Keratinocyte (primary cell): ENCODE measurements around the gene TMEM253. TPM values are rescaled to one million over a fixed set of nuclear protein-coding genes. Genes with fewer than 3 reads are reported as not detected.
A peak's percentile ranks its signal among the peaks of the same experiment; 100 is the strongest.

Experiments
- DNase-seq: peaks from one replicate; pipeline ENCODE4 v3.0.0-alpha.2; 2011; ENCODE audit warnings: low read depth, missing footprints, low spot score
- FAIRE-seq: peaks from 2 replicates; lab custom pipeline; 2011; peaks lifted over from hg19 to GRCh38; lab: Jason Lieb, UNC
- H2AFZ ChIP-seq: 2 replicates; pipeline ENCODE4 v1.6.0; 2012; ENCODE audit warnings: low read length, control low read depth, inconsistent platforms; ENCODE audit not compliant: control insufficient read depth
- H3K27ac ChIP-seq: 2 replicates; pipeline ENCODE4 v1.5.1; 2011; ENCODE audit warnings: low read length; ENCODE audit not compliant: control insufficient read depth, insufficient read depth
- H3K27me3 ChIP-seq: 3 replicates; pipeline ENCODE4 v1.6.0; 2011; ENCODE audit warnings: low read length; ENCODE audit not compliant: control insufficient read depth, insufficient read depth; ENCODE audit errors: extremely low read depth
- H3K36me3 ChIP-seq, 2 experiments: 2 replicates in 1 of 2; 3 replicates in 1 of 2; pipeline ENCODE4 v1.5.1; 2011; ENCODE audit warnings: low read length in 2 of 2, mild to moderate bottlenecking in 1 of 2; ENCODE audit not compliant: control insufficient read depth in 2 of 2, insufficient read depth in 2 of 2; ENCODE audit errors: extremely low read depth in 1 of 2
- H3K4me1 ChIP-seq: 3 replicates; pipeline ENCODE4 v1.5.1; 2011; ENCODE audit warnings: low read length; ENCODE audit not compliant: control insufficient read depth, insufficient read depth; ENCODE audit errors: extremely low read depth
- H3K4me2 ChIP-seq: 3 replicates; pipeline ENCODE4 v1.6.0; 2011; ENCODE audit warnings: low read depth, low read length; ENCODE audit not compliant: control insufficient read depth, insufficient read depth; ENCODE audit errors: extremely low read depth
- H3K4me3 ChIP-seq, 3 experiments: fragments of 200-600 bp in 1 of 3; sonication (generic) in 1 of 3; 2 replicates in 2 of 3; 3 replicates in 1 of 3; pipeline ENCODE4 v1.5.1; 2011 to 2016; ENCODE audit warnings: low read length in 3 of 3, mild to moderate bottlenecking in 3 of 3, control low read depth in 2 of 3, inconsistent platforms in 1 of 3, low read depth in 1 of 3, mixed read lengths in 1 of 3, mixed run types in 1 of 3, moderate library complexity in 1 of 3; ENCODE audit not compliant: control insufficient read depth in 2 of 3, insufficient read depth in 2 of 3; ENCODE audit errors: extremely low read depth in 1 of 3
- H3K79me2 ChIP-seq: 2 replicates; pipeline ENCODE4 v1.6.0; 2012; ENCODE audit warnings: low read length; ENCODE audit not compliant: control insufficient read depth, insufficient read depth
- H3K9ac ChIP-seq: 3 replicates; pipeline ENCODE4 v1.6.0; 2011; ENCODE audit warnings: low read length; ENCODE audit not compliant: control insufficient read depth, insufficient read depth; ENCODE audit errors: extremely low read depth
- H3K9me1 ChIP-seq: 3 replicates; pipeline ENCODE4 v1.6.0; 2011; ENCODE audit warnings: low read length; ENCODE audit not compliant: control insufficient read depth, insufficient read depth; ENCODE audit errors: extremely low read depth
- H3K9me3 ChIP-seq: 2 replicates; pipeline ENCODE4 v1.5.1; 2012; ENCODE audit warnings: low read depth, low read length; ENCODE audit not compliant: control insufficient read depth
- H4K20me1 ChIP-seq: 3 replicates; pipeline ENCODE4 v1.6.0; 2011; ENCODE audit warnings: low read length; ENCODE audit not compliant: control insufficient read depth, insufficient read depth; ENCODE audit errors: extremely low read depth
- EZH2 ChIP-seq: IDR thresholded peaks from one replicate; pipeline ENCODE4 v1.6.1; 2012; ENCODE audit warnings: inconsistent platforms, mild to moderate bottlenecking, low read length, moderate library complexity
- dilution Hi-C: fragments of 300-500 bp; cut with MboI; formaldehyde crosslinking; loops from one replicate; pipeline ENCODE4 v1.7.0; 2020; ENCODE audit warnings: low sequenced_read_pairs; ENCODE audit not compliant: extremely low pct_ligation_motif_present
- polyA plus RNA-seq, 5 experiments: library from polyadenylated mRNA; depleted of rRNA in 3 of 5; stranded (reverse) in 3 of 5; stranded (forward) in 1 of 5; unstranded in 1 of 5; fragments of >200 nt; gene quantifications; 1 replicate in 1 of 5; 2 replicates in 3 of 5; 3 replicates in 1 of 5; pipeline versions ENCODE4 v1.2.1 to v1.2.3, GENCODE V29; 2011 to 2012; ENCODE audit warnings: missing spikeins in 2 of 5, low read depth in 1 of 5, low replicate concordance in 1 of 5
- TF ChIP-seq, protein P1 (sequence below), 3 experiments: IDR thresholded peaks in 1 of 3; conservative IDR thresholded peaks in 1 of 3; optimal IDR thresholded peaks in 1 of 3; 2 replicates in 2 of 3; 3 replicates in 1 of 3; pipeline versions ENCODE3 to v1.5.1; 2011; ENCODE audit warnings: low read length in 3 of 3, mild to moderate bottlenecking in 3 of 3, moderate library complexity in 2 of 3, control low read depth in 1 of 3, inconsistent platforms in 1 of 3; ENCODE audit not compliant: insufficient read depth in 2 of 3; ENCODE audit errors: extremely low read depth in 1 of 3

TMEM253 gene
- polyA plus RNA-seq, 1 donor (not counting 4 experiments of a cell fraction or from before 2014, with no cell fraction given), result 1.1 TPM

GRCh38 chr14:21097636-21098075, 3.2 kb upstream of the TMEM253 start:
- H3K9me3 ChIP-seq, result no peaks in the 10 kb centered on the region
- TF ChIP-seq, protein P1, sequence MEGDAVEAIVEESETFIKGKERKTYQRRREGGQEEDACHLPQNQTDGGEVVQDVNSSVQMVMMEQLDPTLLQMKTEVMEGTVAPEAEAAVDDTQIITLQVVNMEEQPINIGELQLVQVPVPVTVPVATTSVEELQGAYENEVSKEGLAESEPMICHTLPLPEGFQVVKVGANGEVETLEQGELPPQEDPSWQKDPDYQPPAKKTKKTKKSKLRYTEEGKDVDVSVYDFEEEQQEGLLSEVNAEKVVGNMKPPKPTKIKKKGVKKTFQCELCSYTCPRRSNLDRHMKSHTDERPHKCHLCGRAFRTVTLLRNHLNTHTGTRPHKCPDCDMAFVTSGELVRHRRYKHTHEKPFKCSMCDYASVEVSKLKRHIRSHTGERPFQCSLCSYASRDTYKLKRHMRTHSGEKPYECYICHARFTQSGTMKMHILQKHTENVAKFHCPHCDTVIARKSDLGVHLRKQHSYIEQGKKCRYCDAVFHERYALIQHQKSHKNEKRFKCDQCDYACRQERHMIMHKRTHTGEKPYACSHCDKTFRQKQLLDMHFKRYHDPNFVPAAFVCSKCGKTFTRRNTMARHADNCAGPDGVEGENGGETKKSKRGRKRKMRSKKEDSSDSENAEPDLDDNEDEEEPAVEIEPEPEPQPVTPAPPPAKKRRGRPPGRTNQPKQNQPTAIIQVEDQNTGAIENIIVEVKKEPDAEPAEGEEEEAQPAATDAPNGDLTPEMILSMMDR (optimal IDR thresholded peaks at IDR 0.05 in 1 of 3, IDR thresholded peaks at IDR 0.05 in 1 of 3, conservative IDR thresholded peaks at IDR 0.05 in 1 of 3; ENCODE audit: extremely low read depth in 1 of 3, insufficient read depth in 2 of 3, low read length in 3 of 3), result no peak
- H3K79me2 ChIP-seq, result peaks cover 39% of the 10 kb centered on the region
- H2AFZ ChIP-seq, result no peak overlapping the region
- DNase-seq (no peak), FAIRE-seq (no peak)
- peak overlapping the region; percentile 66 for H3K27ac ChIP-seq
- dilution Hi-C loops, result no loop called here
- no peaks in the 10 kb centered on the region for H3K27me3 ChIP-seq
- H3K4me1 ChIP-seq, result peaks cover 51% of the 10 kb centered on the region
- peaks cover 4% of the 10 kb centered on the region for H4K20me1 ChIP-seq
- H3K4me3 ChIP-seq, result peak overlapping the region; percentile 47 to 76 (median 64)
- H3K9ac ChIP-seq, result peak overlapping the region; percentile 63
- H3K9me1 ChIP-seq, result no peaks in the 10 kb centered on the region
- H3K4me2 ChIP-seq, result peak overlapping the region; percentile 87
- peaks cover 2 to 10% of the 10 kb centered on the region in 2 experiments for H3K36me3 ChIP-seq

- dilution Hi-C loops, result no loop called here
- H3K4me2 ChIP-seq, result peak within 1 kb of the TSS; percentile 87
- H3K4me1 ChIP-seq, result peaks cover 57% of the 10 kb centered on the region
- H3K9me1 ChIP-seq, result no peaks in the 10 kb centered on the region
- FAIRE-seq, result no peak
- peak within 1 kb of the TSS; percentile 66 for H3K27ac ChIP-seq
- peak within 1 kb of the TSS; percentile 51 to 81 (median 76) for H3K4me3 ChIP-seq
- H3K9ac ChIP-seq, result peak within 1 kb of the TSS; percentile 67
- H3K27me3 ChIP-seq, result no peaks in the 10 kb centered on the region
- H3K36me3 ChIP-seq, result peaks cover 0 to 4% of the 10 kb centered on the region in 2 experiments
- H3K79me2 ChIP-seq, result peaks cover 45% of the 10 kb centered on the region
- H2AFZ ChIP-seq, result peak within 1 kb of the TSS; percentile 53
- DNase-seq, result no peak
- TF ChIP-seq, protein P1 (optimal IDR thresholded peaks at IDR 0.05 in 1 of 3, IDR thresholded peaks at IDR 0.05 in 1 of 3, conservative IDR thresholded peaks at IDR 0.05 in 1 of 3; ENCODE audit: extremely low read depth in 1 of 3, insufficient read depth in 2 of 3, low read length in 3 of 3), result no peak
- no peak for TF ChIP-seq EZH2
- H4K20me1 ChIP-seq, result peaks cover 4% of the 10 kb centered on the region
- H3K9me3 ChIP-seq, result no peaks in the 10 kb centered on the region
These were observed 2.6 kb upstream of the TMEM253 start, which contains the start of gene ZNF219 for GRCh38 chr14:21098076-21098891. Gene ZNF219, minus strand, starts transcription at chr14:21098655. Its CDS starts 5,064 bp downstream, at chr14:21093591.
